Measurements from ENCODE around the gene BMP2K.

Gene BMP2K

DNA sequence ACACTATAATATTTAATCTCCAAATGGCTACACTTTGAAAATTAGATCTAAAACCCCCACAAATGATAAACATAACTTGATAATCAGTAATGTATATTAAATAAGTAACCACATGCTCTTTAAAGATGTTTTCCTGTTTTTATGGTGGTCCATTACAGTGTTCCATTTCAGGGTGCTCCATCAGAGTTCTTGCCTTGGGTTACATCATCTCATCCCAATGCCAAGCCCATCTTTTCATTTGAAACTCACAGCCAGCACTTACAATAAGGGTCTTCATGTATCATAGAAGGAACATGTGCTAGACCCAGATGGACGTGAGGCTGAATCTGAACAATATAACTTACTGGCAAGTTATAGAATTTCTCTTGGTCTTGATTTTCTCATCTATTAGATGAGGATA is 173.6 kb downstream of the BMP2K start:
- TF ChIP-seq, protein P1, sequence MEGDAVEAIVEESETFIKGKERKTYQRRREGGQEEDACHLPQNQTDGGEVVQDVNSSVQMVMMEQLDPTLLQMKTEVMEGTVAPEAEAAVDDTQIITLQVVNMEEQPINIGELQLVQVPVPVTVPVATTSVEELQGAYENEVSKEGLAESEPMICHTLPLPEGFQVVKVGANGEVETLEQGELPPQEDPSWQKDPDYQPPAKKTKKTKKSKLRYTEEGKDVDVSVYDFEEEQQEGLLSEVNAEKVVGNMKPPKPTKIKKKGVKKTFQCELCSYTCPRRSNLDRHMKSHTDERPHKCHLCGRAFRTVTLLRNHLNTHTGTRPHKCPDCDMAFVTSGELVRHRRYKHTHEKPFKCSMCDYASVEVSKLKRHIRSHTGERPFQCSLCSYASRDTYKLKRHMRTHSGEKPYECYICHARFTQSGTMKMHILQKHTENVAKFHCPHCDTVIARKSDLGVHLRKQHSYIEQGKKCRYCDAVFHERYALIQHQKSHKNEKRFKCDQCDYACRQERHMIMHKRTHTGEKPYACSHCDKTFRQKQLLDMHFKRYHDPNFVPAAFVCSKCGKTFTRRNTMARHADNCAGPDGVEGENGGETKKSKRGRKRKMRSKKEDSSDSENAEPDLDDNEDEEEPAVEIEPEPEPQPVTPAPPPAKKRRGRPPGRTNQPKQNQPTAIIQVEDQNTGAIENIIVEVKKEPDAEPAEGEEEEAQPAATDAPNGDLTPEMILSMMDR (IDR thresholded peaks at IDR 0.05; ENCODE audit: insufficient read depth, low read depth, low read length, missing control alignments) = no peak
- no peak overlapping the region for H3K4me3 ChIP-seq (ENCODE audit: low read length)
- no peak for DNase-seq (ENCODE audit: low read depth)

GRCh38 chr4:78951862-78952472 is 175.8 kb downstream of the BMP2K start:
- TF ChIP-seq, protein P1 (IDR thresholded peaks at IDR 0.05; ENCODE audit: insufficient read depth, low read depth, low read length, missing control alignments) = peak; percentile 70
- peak; percentile 54 for DNase-seq (ENCODE audit: low read depth)
- no peak overlapping the region for H3K4me3 ChIP-seq (ENCODE audit: low read length)

DNA sequence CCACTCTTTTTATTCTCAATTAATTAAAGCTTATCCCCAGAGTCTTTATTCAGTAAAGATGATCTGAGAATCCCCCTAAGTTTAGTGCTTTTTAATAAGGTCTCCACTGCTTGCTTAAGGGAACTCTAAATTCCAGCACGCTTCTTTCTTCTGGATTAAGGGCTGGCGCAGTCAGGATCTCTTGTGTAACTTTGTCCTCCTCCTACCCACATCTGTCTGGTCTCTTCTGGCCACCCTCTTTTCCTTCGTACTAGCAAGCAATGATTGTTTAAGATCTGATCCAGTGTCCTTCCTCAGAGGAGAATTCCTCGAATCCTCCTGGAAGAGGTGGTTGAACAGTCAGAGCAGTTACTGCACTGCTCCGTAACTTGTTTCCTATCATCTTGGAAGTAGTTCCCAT is 177.1 kb downstream of the BMP2K start:
- TF ChIP-seq, protein P1 (IDR thresholded peaks at IDR 0.05; ENCODE audit: insufficient read depth, low read depth, low read length, missing control alignments) = no peak
- H3K4me3 ChIP-seq (ENCODE audit: low read length) = no peak overlapping the region
- no peak for DNase-seq (ENCODE audit: low read depth)

DNA sequence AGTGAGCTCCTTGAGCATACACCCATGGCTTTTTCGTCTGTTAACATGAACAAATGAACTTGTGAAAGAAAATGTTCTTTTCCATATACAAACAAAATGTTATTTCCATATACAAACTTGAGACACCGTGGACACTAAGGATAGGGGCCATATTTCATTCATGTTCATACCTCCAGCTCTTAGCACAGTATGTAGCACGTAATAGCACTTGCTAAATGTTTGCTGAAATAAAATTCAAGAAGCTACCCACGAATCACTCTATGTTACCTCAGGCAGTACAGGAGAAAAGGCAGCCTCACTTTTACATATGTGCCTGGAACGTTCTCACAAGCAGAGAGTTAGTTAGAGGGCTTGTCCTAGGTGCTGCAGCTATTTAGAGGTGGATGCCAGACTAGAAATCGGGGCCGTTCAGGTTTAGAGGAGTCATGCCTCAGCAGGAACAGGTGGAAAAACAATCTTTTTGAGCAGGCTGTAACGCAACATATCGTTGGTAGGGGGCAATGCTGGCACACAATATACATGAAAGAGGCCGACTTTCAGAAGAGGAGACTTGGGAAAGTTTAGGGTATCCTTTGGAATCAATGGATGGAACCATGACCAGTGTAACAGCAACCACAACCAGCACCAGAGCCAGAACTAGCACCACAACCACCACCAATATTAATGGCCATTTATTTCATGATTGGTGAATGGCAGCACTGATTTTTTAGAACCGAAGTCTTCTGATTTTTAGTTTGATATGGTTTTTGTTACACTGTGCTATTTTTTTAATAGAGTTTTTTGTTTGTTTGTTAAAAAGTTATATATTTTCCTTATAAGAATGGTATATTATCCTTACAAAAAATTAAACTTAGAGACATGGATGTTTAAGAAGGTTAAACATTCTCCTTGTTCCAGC is 177.9 kb downstream of the BMP2K start:
- TF ChIP-seq, protein P1 (IDR thresholded peaks at IDR 0.05; ENCODE audit: insufficient read depth, low read depth, low read length, missing control alignments) = peak; percentile 39
- peak; percentile 22 for DNase-seq (ENCODE audit: low read depth)
- no peak overlapping the region for H3K4me3 ChIP-seq (ENCODE audit: low read length)

DNA sequence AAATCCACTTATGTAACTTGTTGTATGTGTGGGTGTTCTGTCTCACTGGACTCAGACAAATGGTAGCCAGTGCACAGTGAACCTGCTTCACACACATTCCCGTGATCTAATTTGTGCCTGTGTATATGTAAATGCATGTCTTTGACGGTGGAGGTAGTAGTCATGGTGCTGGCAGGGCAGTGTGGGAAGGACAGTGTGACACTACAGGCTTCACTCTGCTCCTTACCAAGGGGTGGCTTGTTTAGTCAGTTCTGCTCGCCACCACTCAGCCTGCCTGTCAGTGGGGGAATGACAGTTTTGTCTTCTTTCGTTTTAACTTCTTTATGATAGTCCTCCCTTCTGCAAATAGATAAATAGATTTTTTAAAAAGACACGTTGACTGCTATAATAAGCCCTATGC is 180.8 kb downstream of the BMP2K start:
- no peak for DNase-seq (ENCODE audit: low read depth)
- TF ChIP-seq, protein P1 (IDR thresholded peaks at IDR 0.05; ENCODE audit: insufficient read depth, low read depth, low read length, missing control alignments) = no peak
- no peak overlapping the region for H3K4me3 ChIP-seq (ENCODE audit: low read length)

- TF ChIP-seq, protein P1 (IDR thresholded peaks at IDR 0.05; ENCODE audit: insufficient read depth, low read depth, low read length, missing control alignments) = no peak
- no peak for DNase-seq (ENCODE audit: low read depth)
- H3K4me3 ChIP-seq (ENCODE audit: low read length) = no peak overlapping the region
Measured at GRCh38 chr4:78960926-78961325, 184.8 kb downstream of the BMP2K start.
